GM18499 (cell line): ENCODE data around the gene PRX.

Experiments
- ATAC-seq: cut with Tn5 transposase; IDR thresholded peaks from one replicate; pipeline ENCODE4 v1.9.1; 2021; ENCODE audit warnings: moderate number of reproducible peaks; ENCODE audit not compliant: insufficient read depth, unreplicated experiment

The PRX gene

GRCh38 chr19:40393894-40394815, 19.0 kb downstream of the PRX start:
- no peak for ATAC-seq

GRCh38 chr19:40392894-40393517, 20.2 kb downstream of the PRX start:
- no peak for ATAC-seq

GRCh38 chr19:40392123-40392522, 21.1 kb downstream of the PRX start:
- no peak for ATAC-seq

GRCh38 chr19:40390084-40390742, 23.0 kb downstream of the PRX start, which contains the start of gene HIPK4:
HIPK4 (minus strand) TSS chr19:40390181; CDS start chr19:40389902, 279 bp downstream.
- no peak for ATAC-seq

GRCh38 chr19:40389404-40390083, 23.6 kb downstream of the PRX start:
- ATAC-seq, result no peak

- no peak for ATAC-seq
These were observed 24.7 kb downstream of the PRX start for GRCh38 chr19:40388481-40388880.

- ATAC-seq, result no peak
These were observed 26.0 kb downstream of the PRX start for GRCh38 chr19:40387155-40387554.

GRCh38 chr19:40383668-40384248, 29.4 kb downstream of the PRX start:
- ATAC-seq, result no peak

GRCh38 chr19:40381321-40381720, 31.9 kb downstream of the PRX start:
- ATAC-seq, result no peak

GRCh38 chr19:40380199-40381037, 32.8 kb downstream of the PRX start:
- no peak for ATAC-seq

- no peak for ATAC-seq
These were observed 33.6 kb downstream of the PRX start for GRCh38 chr19:40379446-40380198.

GRCh38 chr19:40378509-40378908, 34.7 kb downstream of the PRX start:
- ATAC-seq, result no peak

- ATAC-seq, result no peak
These were observed 35.2 kb downstream of the PRX start for GRCh38 chr19:40377876-40378385.

GRCh38 chr19:40376286-40376862, 36.8 kb downstream of the PRX start:
- no peak for ATAC-seq

- no peak for ATAC-seq
These were observed 39.1 kb downstream of the PRX start for GRCh38 chr19:40374084-40374483.

GRCh38 chr19:40371802-40372122, 41.4 kb downstream of the PRX start:
- no peak for ATAC-seq

GRCh38 chr19:40370997-40371801, 42.0 kb downstream of the PRX start:
- no peak for ATAC-seq
